HepG2 (cell line): ENCODE data around the gene TTN. TPM values are rescaled to one million over a fixed set of nuclear protein-coding genes. Genes with fewer than 3 reads are reported as not detected.

Source experiments
- ATF1 ChIP-seq: IDR thresholded peaks from 2 replicates; pipeline ENCODE4 v1.6.1; 2016; ENCODE audit warnings: mild to moderate bottlenecking, control low read depth
- HNF4G ChIP-seq, 2 experiments: sonication (generic) in 1 of 2; formaldehyde crosslinking in 1 of 2; IDR thresholded peaks; 2 replicates each; pipeline versions ENCODE4 v1.4.0 to v1.6.1; 2011 to 2020; ENCODE audit warnings: borderline replicate concordance in 2 of 2, low read depth in 2 of 2, mild to moderate bottlenecking in 2 of 2, low read length in 1 of 2, missing genetic modification reagents in 1 of 2, moderate library complexity in 1 of 2
- KLF16 ChIP-seq, 2 experiments: sonication (generic) in 1 of 2; formaldehyde crosslinking in 1 of 2; IDR thresholded peaks; 2 replicates each; pipeline versions ENCODE4 v1.6.1 to v1.8.0; 2016 to 2023; ENCODE audit warnings: missing genetic modification reagents in 2 of 2, missing compliant biosample characterization in 1 of 2
- MAF1 ChIP-seq: sonication (generic); formaldehyde crosslinking; IDR thresholded peaks from 2 replicates; pipeline ENCODE4 v1.5.0; 2020; ENCODE audit warnings: missing genetic modification reagents, borderline replicate concordance
- MEIS1 ChIP-seq: sonication (generic); formaldehyde crosslinking; IDR thresholded peaks from 2 replicates; pipeline ENCODE4 v1.9.0; 2021; ENCODE audit warnings: mild to moderate bottlenecking, missing genetic modification reagents, moderate library complexity, borderline replicate concordance
- NR0B2 ChIP-seq: sonication (generic); formaldehyde crosslinking; IDR thresholded peaks from 2 replicates; pipeline ENCODE4 v1.4.0; 2020; ENCODE audit warnings: mild to moderate bottlenecking, missing genetic modification reagents
- NR2F1 ChIP-seq, 2 experiments: fragments of 450-650 bp in 1 of 2; formaldehyde crosslinking in 1 of 2; IDR thresholded peaks; 2 replicates each; pipeline versions ENCODE4 v1.5.0 to v1.6.1; 2016 to 2020; ENCODE audit warnings: mild to moderate bottlenecking in 1 of 2, missing compliant biosample characterization in 1 of 2, missing genetic modification reagents in 1 of 2, moderate library complexity in 1 of 2
- RAD51 ChIP-seq: fragments of 450-650 bp; IDR thresholded peaks from 2 replicates; pipeline ENCODE4 v1.6.1; 2016; ENCODE audit warnings: borderline replicate concordance
- SMC3 ChIP-seq: IDR thresholded peaks from 2 replicates; pipeline ENCODE4 v1.6.1; 2011; ENCODE audit warnings: low read length, improper control_type of control experiment
- ZBTB7A ChIP-seq: sonication (generic); formaldehyde crosslinking; IDR thresholded peaks from 2 replicates; pipeline ENCODE4 v1.8.0; 2022; ENCODE audit warnings: mild to moderate bottlenecking, missing genetic modification reagents
- ZNF142 ChIP-seq: sonication (generic); formaldehyde crosslinking; IDR thresholded peaks from 2 replicates; pipeline ENCODE4 v1.4.0; 2020; ENCODE audit warnings: missing genetic modification reagents
- ZNF232 ChIP-seq: sonication (generic); formaldehyde crosslinking; IDR thresholded peaks from 2 replicates; pipeline ENCODE4 v1.4.0; 2020; ENCODE audit warnings: missing genetic modification reagents, borderline replicate concordance
- ZNF30 ChIP-seq: sonication (generic); formaldehyde crosslinking; IDR thresholded peaks from 2 replicates; pipeline ENCODE4 v1.5.0; 2020; ENCODE audit warnings: mild to moderate bottlenecking, missing genetic modification reagents
- ZSCAN22 ChIP-seq: sonication (generic); formaldehyde crosslinking; IDR thresholded peaks from 2 replicates; pipeline ENCODE4 v1.4.0; 2020; ENCODE audit warnings: mild to moderate bottlenecking, missing genetic modification reagents
- polyA plus RNA-seq, 8 experiments: library from polyadenylated mRNA; depleted of rRNA in 3 of 8; stranded (reverse) in 7 of 8; unstranded in 1 of 8; fragments of >200 nt; fragmentation: Illumina TruSeq in 4 of 8; extraction: Trizol in 4 of 8; gene quantifications; 2 replicates each; pipeline versions ENCODE4 v1.2.1 to v1.2.3, GENCODE V29; 2011 to 2016; ENCODE audit warnings: low read depth in 4 of 8, missing spikeins in 1 of 8, mixed read lengths in 1 of 8; ENCODE audit not compliant: insufficient read depth in 1 of 8
- total RNA-seq, 5 experiments: library from RNA; depleted of rRNA; stranded (reverse); fragments of >200 nt; fragmentation: Illumina TruSeq; extraction: Trizol; gene quantifications; 2 replicates each; pipeline ENCODE4 v1.2.3, GENCODE V29; 2016; ENCODE audit warnings: low read depth in 1 of 5
- TF ChIP-seq, protein P1 (sequence below), 2 experiments: sonication (generic) in 1 of 2; formaldehyde crosslinking in 1 of 2; IDR thresholded peaks; 2 replicates each; pipeline versions ENCODE4 v1.5.1 to v1.6.1; 2011 to 2020; ENCODE audit warnings: borderline replicate concordance in 1 of 2, low read depth in 1 of 2, low read length in 1 of 2, mild to moderate bottlenecking in 1 of 2, missing genetic modification reagents in 1 of 2, moderate library complexity in 1 of 2
- TF ChIP-seq, protein P2 (sequence below): sonication (generic); formaldehyde crosslinking; IDR thresholded peaks from 2 replicates; pipeline ENCODE4 v1.4.0; 2020; ENCODE audit warnings: mild to moderate bottlenecking, low read depth, missing genetic modification reagents
- TF ChIP-seq, protein P3 (sequence below): sonication (generic); formaldehyde crosslinking; IDR thresholded peaks from 2 replicates; pipeline ENCODE4 v1.4.0; 2020; ENCODE audit warnings: mild to moderate bottlenecking, missing genetic modification reagents

TTN gene
- total and polyA plus RNA-seq, 2 of the 13 experiments (the other 11 are each of a cell fraction or from before 2014, with no cell fraction given), result under 0.01 TPM

DNA sequence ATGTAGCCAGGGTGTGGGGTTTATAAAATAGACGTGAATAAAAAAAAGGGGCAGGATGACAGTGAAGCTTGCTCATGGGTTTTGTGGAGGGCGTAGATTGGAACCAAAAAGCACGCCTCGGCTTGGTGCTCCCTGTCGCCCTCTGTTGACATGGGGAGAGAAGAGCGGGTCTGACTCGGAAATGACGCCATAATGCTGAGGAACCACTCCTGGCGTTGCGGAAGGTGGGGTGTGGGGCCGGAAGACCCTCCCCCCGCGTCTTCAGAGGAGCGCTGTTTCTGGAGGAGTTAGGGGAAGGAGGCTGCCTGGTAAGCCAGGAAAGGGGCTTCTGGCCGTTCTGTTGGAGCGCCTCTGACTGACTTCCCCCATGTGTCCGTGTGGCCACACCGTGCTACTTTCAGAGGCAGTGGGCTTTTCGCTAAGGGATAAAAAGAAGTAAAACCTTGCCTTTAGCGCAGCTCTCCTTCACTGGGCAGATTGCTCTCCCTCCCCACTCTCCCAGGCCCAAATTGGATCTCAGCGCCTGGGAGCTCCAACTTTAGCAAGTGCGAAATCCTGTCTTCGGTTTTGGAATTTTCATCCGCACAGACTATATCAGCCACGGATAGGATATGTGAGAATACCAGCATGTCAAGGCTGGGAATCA lies 284.1 kb downstream of the TTN start (continued):
- TF ChIP-seq, protein P1, sequence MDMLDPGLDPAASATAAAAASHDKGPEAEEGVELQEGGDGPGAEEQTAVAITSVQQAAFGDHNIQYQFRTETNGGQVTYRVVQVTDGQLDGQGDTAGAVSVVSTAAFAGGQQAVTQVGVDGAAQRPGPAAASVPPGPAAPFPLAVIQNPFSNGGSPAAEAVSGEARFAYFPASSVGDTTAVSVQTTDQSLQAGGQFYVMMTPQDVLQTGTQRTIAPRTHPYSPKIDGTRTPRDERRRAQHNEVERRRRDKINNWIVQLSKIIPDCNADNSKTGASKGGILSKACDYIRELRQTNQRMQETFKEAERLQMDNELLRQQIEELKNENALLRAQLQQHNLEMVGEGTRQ (IDR thresholded peaks at IDR 0.05; ENCODE audit: low read depth, low read length), result no peak
- TF ChIP-seq, protein P1 (CRISPR knock-in tag; IDR thresholded peaks at IDR 0.05; ENCODE audit: borderline replicate concordance), result no peak
- no peak for TF ChIP-seq ZSCAN22 (CRISPR knock-in tag)
- TF ChIP-seq NR2F1 (CRISPR knock-in tag; IDR thresholded peaks at IDR 0.05), result no peak
- TF ChIP-seq ATF1 (CRISPR knock-in tag), result peak; percentile 75
- no peak for TF ChIP-seq ZNF30 (CRISPR knock-in tag)
- TF ChIP-seq ZNF142 (CRISPR knock-in tag), result peak; percentile 63; the same call in 1 of the 2 replicates
- no peak for TF ChIP-seq KLF16 (CRISPR knock-in tag; IDR thresholded peaks at IDR 0.05)
- TF ChIP-seq, protein P2, sequence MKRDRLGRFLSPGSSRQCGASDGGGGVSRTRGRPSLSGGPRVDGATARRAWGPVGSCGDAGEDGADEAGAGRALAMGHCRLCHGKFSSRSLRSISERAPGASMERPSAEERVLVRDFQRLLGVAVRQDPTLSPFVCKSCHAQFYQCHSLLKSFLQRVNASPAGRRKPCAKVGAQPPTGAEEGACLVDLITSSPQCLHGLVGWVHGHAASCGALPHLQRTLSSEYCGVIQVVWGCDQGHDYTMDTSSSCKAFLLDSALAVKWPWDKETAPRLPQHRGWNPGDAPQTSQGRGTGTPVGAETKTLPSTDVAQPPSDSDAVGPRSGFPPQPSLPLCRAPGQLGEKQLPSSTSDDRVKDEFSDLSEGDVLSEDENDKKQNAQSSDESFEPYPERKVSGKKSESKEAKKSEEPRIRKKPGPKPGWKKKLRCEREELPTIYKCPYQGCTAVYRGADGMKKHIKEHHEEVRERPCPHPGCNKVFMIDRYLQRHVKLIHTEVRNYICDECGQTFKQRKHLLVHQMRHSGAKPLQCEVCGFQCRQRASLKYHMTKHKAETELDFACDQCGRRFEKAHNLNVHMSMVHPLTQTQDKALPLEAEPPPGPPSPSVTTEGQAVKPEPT (CRISPR knock-in tag), result no peak
- no peak for TF ChIP-seq MEIS1 (CRISPR knock-in tag)
- no peak for TF ChIP-seq ZNF232 (CRISPR knock-in tag)
- no peak for TF ChIP-seq MAF1 (CRISPR knock-in tag)
- TF ChIP-seq NR0B2 (CRISPR knock-in tag), result no peak
- TF ChIP-seq RAD51, result no peak
- no peak for TF ChIP-seq ZBTB7A (CRISPR knock-in tag)
- peak; percentile 44 for TF ChIP-seq SMC3
- TF ChIP-seq, protein P3, sequence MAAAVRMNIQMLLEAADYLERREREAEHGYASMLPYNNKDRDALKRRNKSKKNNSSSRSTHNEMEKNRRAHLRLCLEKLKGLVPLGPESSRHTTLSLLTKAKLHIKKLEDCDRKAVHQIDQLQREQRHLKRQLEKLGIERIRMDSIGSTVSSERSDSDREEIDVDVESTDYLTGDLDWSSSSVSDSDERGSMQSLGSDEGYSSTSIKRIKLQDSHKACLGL (CRISPR knock-in tag), result no peak
- TF ChIP-seq HNF4G (IDR thresholded peaks at IDR 0.05; ENCODE audit: borderline replicate concordance, low read depth, low read length), result no peak
- TF ChIP-seq HNF4G (CRISPR knock-in tag; IDR thresholded peaks at IDR 0.05; ENCODE audit: borderline replicate concordance, low read depth), result no peak
